ENCODE measurements around the gene AGAP2.
A peak's percentile ranks its signal among the peaks of the same experiment; 100 is the strongest.

Gene AGAP2

GRCh38 chr12:57695770-57696432 is 42.6 kb downstream of the AGAP2 start:
- TF ChIP-seq REST (IDR thresholded peaks at IDR 0.05; ENCODE audit: insufficient read depth in 1 of 2, low read depth in 2 of 2, low read length in 2 of 2) (no peak), FOXP2 (optimal IDR thresholded peaks at IDR 0.05; ENCODE audit: borderline replicate concordance, extremely low read depth, extremely low read length, insufficient read depth) (no peak), TAF1 (IDR thresholded peaks at IDR 0.05; ENCODE audit: borderline replicate concordance, insufficient read depth, low read length) (no peak), POLR2AphosphoS5 (IDR thresholded peaks at IDR 0.05; ENCODE audit: low read depth, low read length) (no peak), SIN3A (IDR thresholded peaks at IDR 0.05; ENCODE audit: borderline replicate concordance, insufficient read depth, low read length) (no peak)

GRCh38 chr12:57694459-57695019 is 44.0 kb downstream of the AGAP2 start:
- no peak for TF ChIP-seq SIN3A (IDR thresholded peaks at IDR 0.05; ENCODE audit: borderline replicate concordance, insufficient read depth, low read length)

- TF ChIP-seq SIN3A (IDR thresholded peaks at IDR 0.05; ENCODE audit: borderline replicate concordance, insufficient read depth, low read length) (peak; percentile 66; the same call in 1 of the 2 replicates), TAF1 (IDR thresholded peaks at IDR 0.05; ENCODE audit: borderline replicate concordance, insufficient read depth, low read length) (peak; percentile 88; the same call in 1 of the 2 replicates), FOXP2 (optimal IDR thresholded peaks at IDR 0.05; ENCODE audit: borderline replicate concordance, extremely low read depth, extremely low read length, insufficient read depth) (no peak), REST (IDR thresholded peaks at IDR 0.05; ENCODE audit: insufficient read depth in 1 of 2, low read depth in 2 of 2, low read length in 2 of 2) (peak; percentile 57 to 77), POLR2AphosphoS5 (IDR thresholded peaks at IDR 0.05; ENCODE audit: low read depth, low read length) (peak; percentile 84)
Observed at GRCh38 chr12:57693659-57694458, 44.7 kb downstream of the AGAP2 start, which contains the start of gene OS9. OS9 (plus strand) TSS chr12:57694132; CDS start chr12:57694162, 30 bp downstream.

- no peak for TF ChIP-seq REST (IDR thresholded peaks at IDR 0.05; ENCODE audit: insufficient read depth in 1 of 2, low read depth in 2 of 2, low read length in 2 of 2)
- TF ChIP-seq SIN3A (IDR thresholded peaks at IDR 0.05; ENCODE audit: borderline replicate concordance, insufficient read depth, low read length) = no peak
- TF ChIP-seq POLR2AphosphoS5 (IDR thresholded peaks at IDR 0.05; ENCODE audit: low read depth, low read length) = no peak
- TF ChIP-seq TAF1 (IDR thresholded peaks at IDR 0.05; ENCODE audit: borderline replicate concordance, insufficient read depth, low read length) = no peak
- TF ChIP-seq FOXP2 (optimal IDR thresholded peaks at IDR 0.05; ENCODE audit: borderline replicate concordance, extremely low read depth, extremely low read length, insufficient read depth) = no peak
Observed at GRCh38 chr12:57693317-57693658, 45.3 kb downstream of the AGAP2 start.

- TF ChIP-seq SIN3A (IDR thresholded peaks at IDR 0.05; ENCODE audit: borderline replicate concordance, insufficient read depth, low read length) (no peak), TAF1 (IDR thresholded peaks at IDR 0.05; ENCODE audit: borderline replicate concordance, insufficient read depth, low read length) (no peak), FOXP2 (optimal IDR thresholded peaks at IDR 0.05; ENCODE audit: borderline replicate concordance, extremely low read depth, extremely low read length, insufficient read depth) (no peak), POLR2AphosphoS5 (IDR thresholded peaks at IDR 0.05; ENCODE audit: low read depth, low read length) (no peak), REST (IDR thresholded peaks at IDR 0.05; ENCODE audit: insufficient read depth in 1 of 2, low read depth in 2 of 2, low read length in 2 of 2) (no peak)
Observed at GRCh38 chr12:57692500-57692899, 46.0 kb downstream of the AGAP2 start.
